BLaER1 (cell line): Measurements from ENCODE around the gene ASB2.

Source experiments
- H3K27ac ChIP-seq: shearing (Covaris generic); formaldehyde crosslinking; 2 replicates; pipeline ENCODE4 v1.8.1; 2022
- H3K27me3 ChIP-seq: shearing (Covaris generic); formaldehyde crosslinking; 2 replicates; pipeline ENCODE4 v1.8.1; 2022
- H3K36me3 ChIP-seq: shearing (Covaris generic); formaldehyde crosslinking; 2 replicates; pipeline ENCODE4 v1.8.1; 2022
- H3K4me1 ChIP-seq: shearing (Covaris generic); formaldehyde crosslinking; 2 replicates; pipeline ENCODE4 v1.8.1; 2022
- H3K4me2 ChIP-seq: shearing (Covaris generic); formaldehyde crosslinking; 2 replicates; pipeline ENCODE4 v1.8.1; 2022
- H3K4me3 ChIP-seq: shearing (Covaris generic); formaldehyde crosslinking; 2 replicates; pipeline ENCODE4 v1.8.1; 2022
- H3K9ac ChIP-seq: shearing (Covaris generic); formaldehyde crosslinking; 2 replicates; pipeline ENCODE4 v1.8.1; 2022
- H3K9me3 ChIP-seq: shearing (Covaris generic); formaldehyde crosslinking; 2 replicates; pipeline ENCODE4 v1.8.1; 2022
- H4K20me1 ChIP-seq: shearing (Covaris generic); formaldehyde crosslinking; 2 replicates; pipeline ENCODE4 v1.8.1; 2022
- Cebpa-rat ChIP-seq: shearing (Covaris generic); IDR thresholded peaks from 2 replicates; pipeline ENCODE4 v1.8.1; 2022

Gene ASB2

GRCh38 chr14:93903342-93904184 is 72.8 kb downstream of the ASB2 start:
- H3K36me3 ChIP-seq, result no peaks in the 10 kb centered on the region
- no peak overlapping the region for H3K4me3 ChIP-seq
- H3K9me3 ChIP-seq, result no peaks in the 10 kb centered on the region
- no peaks in the 10 kb centered on the region for H4K20me1 ChIP-seq
- TF ChIP-seq Cebpa-rat, result no peak
- H3K9ac ChIP-seq, result no peak overlapping the region
- no peaks in the 10 kb centered on the region for H3K27me3 ChIP-seq
- H3K4me2 ChIP-seq, result no peak overlapping the region
- H3K4me1 ChIP-seq, result peaks cover 3% of the 10 kb centered on the region
- H3K27ac ChIP-seq, result no peak overlapping the region

GRCh38 chr14:93902619-93903307 is 73.6 kb downstream of the ASB2 start:
- Histone ChIP-seq H3K4me3 (no peak overlapping the region), H3K4me2 (no peak overlapping the region), H3K4me1 (peaks cover 10% of the 10 kb centered on the region), H3K27ac (no peak overlapping the region), H3K36me3 (no peaks in the 10 kb centered on the region), H3K27me3 (no peaks in the 10 kb centered on the region), H3K9me3 (no peaks in the 10 kb centered on the region), H4K20me1 (no peaks in the 10 kb centered on the region), H3K9ac (no peak overlapping the region)
- no peak for TF ChIP-seq Cebpa-rat

- no peaks in the 10 kb centered on the region for H4K20me1 ChIP-seq
Measured at GRCh38 chr14:93901813-93902212, 74.6 kb downstream of the ASB2 start.

GRCh38 chr14:93898731-93899130 is 77.6 kb downstream of the ASB2 start:
- Histone ChIP-seq H3K4me3 (no peak overlapping the region), H3K27ac (no peak overlapping the region), H3K9me3 (no peaks in the 10 kb centered on the region), H3K4me2 (peak overlapping the region; percentile 16; the same call in 1 of the 2 replicates), H3K36me3 (no peaks in the 10 kb centered on the region), H3K27me3 (no peaks in the 10 kb centered on the region), H4K20me1 (no peaks in the 10 kb centered on the region), H3K9ac (no peak overlapping the region), H3K4me1 (peaks cover 19% of the 10 kb centered on the region)
- no peak for TF ChIP-seq Cebpa-rat

More at GRCh38 chr14:93901813-93902212, 74.6 kb downstream of the ASB2 start:
- H3K9me3 ChIP-seq, result no peaks in the 10 kb centered on the region
- no peak overlapping the region for H3K27ac ChIP-seq
- no peaks in the 10 kb centered on the region for H3K27me3 ChIP-seq
- TF ChIP-seq Cebpa-rat, result no peak
- H3K4me3 ChIP-seq, result no peak overlapping the region
- no peak overlapping the region for H3K9ac ChIP-seq
- H3K36me3 ChIP-seq, result no peaks in the 10 kb centered on the region
- H3K4me1 ChIP-seq, result peaks cover 19% of the 10 kb centered on the region
- H3K4me2 ChIP-seq, result no peak overlapping the region

GRCh38 chr14:93898081-93898611 is 78.2 kb downstream of the ASB2 start:
- TF ChIP-seq Cebpa-rat, result no peak
- no peak overlapping the region for H3K27ac ChIP-seq
- peaks cover 19% of the 10 kb centered on the region for H3K4me1 ChIP-seq
- H3K4me2 ChIP-seq, result peak overlapping the region; percentile 27
- no peak overlapping the region for H3K9ac ChIP-seq
- no peaks in the 10 kb centered on the region for H4K20me1 ChIP-seq
- no peak overlapping the region for H3K4me3 ChIP-seq
- no peaks in the 10 kb centered on the region for H3K36me3 ChIP-seq
- H3K27me3 ChIP-seq, result no peaks in the 10 kb centered on the region
- H3K9me3 ChIP-seq, result no peaks in the 10 kb centered on the region

- Histone ChIP-seq H3K27ac (no peak overlapping the region), H3K4me3 (no peak overlapping the region), H3K9me3 (no peaks in the 10 kb centered on the region), H3K9ac (no peak overlapping the region), H3K4me2 (peak overlapping the region; percentile 27; the same call in 1 of the 2 replicates), H3K27me3 (no peaks in the 10 kb centered on the region), H3K36me3 (no peaks in the 10 kb centered on the region), H3K4me1 (peaks cover 19% of the 10 kb centered on the region), H4K20me1 (no peaks in the 10 kb centered on the region)
- no peak for TF ChIP-seq Cebpa-rat
Measured at GRCh38 chr14:93897476-93897845, 78.9 kb downstream of the ASB2 start.

GRCh38 chr14:93895023-93895604 is 81.3 kb downstream of the ASB2 start:
- Histone ChIP-seq H3K36me3 (no peaks in the 10 kb centered on the region), H3K9me3 (no peaks in the 10 kb centered on the region), H3K4me1 (peaks cover 19% of the 10 kb centered on the region), H3K4me3 (no peak overlapping the region), H3K9ac (no peak overlapping the region), H3K4me2 (no peak overlapping the region), H3K27me3 (no peaks in the 10 kb centered on the region), H3K27ac (no peak overlapping the region), H4K20me1 (no peaks in the 10 kb centered on the region)
- TF ChIP-seq Cebpa-rat, result no peak

- no peak overlapping the region for H3K4me2 ChIP-seq
- H3K36me3 ChIP-seq, result no peaks in the 10 kb centered on the region
- no peak for TF ChIP-seq Cebpa-rat
- H3K27ac ChIP-seq, result no peak overlapping the region
- peaks cover 22% of the 10 kb centered on the region for H3K4me1 ChIP-seq
- H3K4me3 ChIP-seq, result no peak overlapping the region
- H4K20me1 ChIP-seq, result no peaks in the 10 kb centered on the region
- no peaks in the 10 kb centered on the region for H3K27me3 ChIP-seq
- no peaks in the 10 kb centered on the region for H3K9me3 ChIP-seq
- no peak overlapping the region for H3K9ac ChIP-seq
Measured at GRCh38 chr14:93893661-93894261, 82.6 kb downstream of the ASB2 start.

- Histone ChIP-seq H4K20me1 (no peaks in the 10 kb centered on the region), H3K9ac (no peak overlapping the region), H3K9me3 (no peaks in the 10 kb centered on the region), H3K36me3 (no peaks in the 10 kb centered on the region), H3K4me2 (no peak overlapping the region), H3K27ac (no peak overlapping the region), H3K27me3 (no peaks in the 10 kb centered on the region), H3K4me1 (peaks cover 15% of the 10 kb centered on the region), H3K4me3 (no peak overlapping the region)
- no peak for TF ChIP-seq Cebpa-rat
Measured at GRCh38 chr14:93892923-93893558, 83.3 kb downstream of the ASB2 start.
